Activated B cell treated with CpG ODN at 0.5 μM for 24 hours (primary cell): ENCODE data around the gene GSG1L. TPM values are rescaled to one million over a fixed set of nuclear protein-coding genes. Genes with fewer than 3 reads are reported as not detected.

Experiments used
- ATAC-seq: fragments of 200-7000 bp; cut with Tn5 transposase; one replicate; pipeline ENCODE4 v1.10.0; 2021; ENCODE audit warnings: low read depth, mild to moderate bottlenecking, moderate library complexity
- CTCF ChIA-PET: fragments of 350-600 bp; sonication (Branson Sonifier 250); formaldehyde crosslinking; loops from one replicate; lab custom pipeline; 2021; ENCODE audit warnings: antibody characterized with exemption; lab: Charles Lee
- POLR2A ChIA-PET: fragments of 350-600 bp; sonication (Branson Sonifier 250); formaldehyde crosslinking; loops from one replicate; lab custom pipeline; 2021; ENCODE audit warnings: antibody characterized with exemption; lab: Charles Lee
- DNase-seq: peaks from one replicate; pipeline ENCODE4 v3.0.0; 2022
- H3K27ac Mint-ChIP-seq: one replicate; pipeline ENCODE4 v1.8.0; 2020; ENCODE audit warnings: mixed read lengths
- H3K27me3 Mint-ChIP-seq: one replicate; pipeline ENCODE4 v1.8.0; 2021; ENCODE audit warnings: mixed read lengths
- H3K36me3 Mint-ChIP-seq: one replicate; pipeline ENCODE4 v1.8.0; 2021; ENCODE audit warnings: low read depth, mixed read lengths
- H3K4me1 Mint-ChIP-seq: one replicate; pipeline ENCODE4 v1.8.0; 2021; ENCODE audit warnings: mixed read lengths
- H3K4me3 Mint-ChIP-seq: one replicate; pipeline ENCODE4 v1.8.0; 2020; ENCODE audit warnings: mild to moderate bottlenecking, mixed read lengths
- H3K9me3 Mint-ChIP-seq: one replicate; pipeline ENCODE4 v1.8.0; 2020; ENCODE audit warnings: mixed read lengths
- intact Hi-C: fragments of 100-400 bp; cut with micrococcal nuclease; formaldehyde crosslinking; loops from one replicate; pipeline ENCODE4 v1.15.1; 2024
- total RNA-seq: library from RNA; stranded (reverse); gene quantifications from 2 replicates; pipeline ENCODE4 v1.2.3, GENCODE V29; 2022
- TF ChIP-seq, protein P1 (sequence below): fragments of 200-600 bp; IDR thresholded peaks from one replicate; pipeline ENCODE4 v1.8.0; 2022; ENCODE audit warnings: antibody characterized with exemption, mild to moderate bottlenecking

The GSG1L gene
- total RNA-seq, 1 donor from 2014 or later: not detected

DNA sequence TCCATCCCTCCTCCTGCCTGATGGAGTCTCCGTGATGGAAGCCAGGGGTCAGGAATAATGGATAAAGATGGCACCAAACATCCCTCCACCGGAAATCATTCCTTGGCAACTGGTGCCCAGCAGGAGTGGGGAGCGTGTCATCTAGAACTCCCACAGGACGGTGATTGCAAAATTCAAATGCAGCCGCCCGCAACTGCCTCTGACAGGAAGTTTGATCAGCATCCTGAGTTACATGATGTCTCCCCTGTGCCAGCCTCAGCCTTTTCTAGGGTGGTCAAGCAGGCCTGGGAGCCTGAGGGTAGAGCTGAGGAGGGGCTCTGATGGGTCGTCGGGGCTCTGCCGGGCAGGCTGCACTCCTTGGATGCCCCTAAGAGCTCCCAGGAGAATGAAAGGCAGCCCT is 52.8 kb downstream of the GSG1L start:
- no peaks in the 10 kb centered on the region for H3K9me3 Mint-ChIP-seq
- H3K4me1 Mint-ChIP-seq: no peaks in the 10 kb centered on the region
- TF ChIP-seq, protein P1, sequence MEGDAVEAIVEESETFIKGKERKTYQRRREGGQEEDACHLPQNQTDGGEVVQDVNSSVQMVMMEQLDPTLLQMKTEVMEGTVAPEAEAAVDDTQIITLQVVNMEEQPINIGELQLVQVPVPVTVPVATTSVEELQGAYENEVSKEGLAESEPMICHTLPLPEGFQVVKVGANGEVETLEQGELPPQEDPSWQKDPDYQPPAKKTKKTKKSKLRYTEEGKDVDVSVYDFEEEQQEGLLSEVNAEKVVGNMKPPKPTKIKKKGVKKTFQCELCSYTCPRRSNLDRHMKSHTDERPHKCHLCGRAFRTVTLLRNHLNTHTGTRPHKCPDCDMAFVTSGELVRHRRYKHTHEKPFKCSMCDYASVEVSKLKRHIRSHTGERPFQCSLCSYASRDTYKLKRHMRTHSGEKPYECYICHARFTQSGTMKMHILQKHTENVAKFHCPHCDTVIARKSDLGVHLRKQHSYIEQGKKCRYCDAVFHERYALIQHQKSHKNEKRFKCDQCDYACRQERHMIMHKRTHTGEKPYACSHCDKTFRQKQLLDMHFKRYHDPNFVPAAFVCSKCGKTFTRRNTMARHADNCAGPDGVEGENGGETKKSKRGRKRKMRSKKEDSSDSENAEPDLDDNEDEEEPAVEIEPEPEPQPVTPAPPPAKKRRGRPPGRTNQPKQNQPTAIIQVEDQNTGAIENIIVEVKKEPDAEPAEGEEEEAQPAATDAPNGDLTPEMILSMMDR: no peak
- H3K4me3 Mint-ChIP-seq: no peak overlapping the region
- DNase-seq: no peak
- no peak overlapping the region for H3K27ac Mint-ChIP-seq
- peaks cover 18% of the 10 kb centered on the region for H3K27me3 Mint-ChIP-seq
- POLR2A ChIA-PET: no interaction called here
- CTCF ChIA-PET: no interaction called here
- ATAC-seq: no peak
- intact Hi-C loops: no loop called here
- no peaks in the 10 kb centered on the region for H3K36me3 Mint-ChIP-seq

DNA sequence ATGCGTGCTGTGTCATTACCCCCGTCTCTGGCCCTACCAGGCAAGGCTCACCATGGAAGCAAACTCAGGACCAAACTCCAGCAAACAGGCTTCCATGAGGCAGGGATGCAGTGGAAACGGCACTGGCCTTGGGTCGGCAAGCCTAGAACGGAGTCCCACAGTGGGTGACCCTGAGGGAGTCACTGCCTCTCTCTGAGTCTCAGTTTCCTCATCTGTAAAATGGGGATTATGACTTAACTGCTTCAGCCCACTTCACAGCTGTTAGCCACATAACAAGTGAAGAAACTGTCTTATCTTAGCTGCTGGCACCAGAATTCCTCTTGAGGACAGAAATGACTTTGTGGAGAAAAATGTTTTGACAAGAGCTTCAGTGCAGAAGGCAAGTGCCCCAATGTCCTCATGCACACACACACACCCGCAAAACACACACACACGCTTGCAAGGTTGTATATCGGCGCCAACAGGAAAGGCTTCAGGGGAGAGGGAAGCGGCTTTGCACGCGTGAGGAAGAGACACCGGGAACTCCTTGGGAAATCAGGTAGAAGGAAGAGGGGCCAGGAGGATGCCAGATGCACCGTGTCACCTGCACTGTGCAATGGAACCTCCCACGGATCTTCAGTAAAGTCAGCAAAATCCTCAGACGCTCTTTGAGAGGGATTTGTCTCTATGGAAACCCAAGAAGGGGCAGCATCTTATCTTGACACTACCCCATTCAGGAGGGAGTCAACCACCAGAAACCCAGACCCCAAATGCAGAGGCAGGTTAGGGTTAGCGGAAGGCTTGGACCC is 53.7 kb downstream of the GSG1L start:
- TF ChIP-seq, protein P1: no peak
- no peak overlapping the region for H3K27ac Mint-ChIP-seq
- no peaks in the 10 kb centered on the region for H3K4me1 Mint-ChIP-seq
- H3K4me3 Mint-ChIP-seq: no peak overlapping the region
- POLR2A ChIA-PET: no interaction called here
- CTCF ChIA-PET: no interaction called here
- intact Hi-C loops: no loop called here
- ATAC-seq (no peak), DNase-seq (no peak)
- no peaks in the 10 kb centered on the region for H3K9me3 Mint-ChIP-seq
- H3K36me3 Mint-ChIP-seq: no peaks in the 10 kb centered on the region
- peaks cover 16% of the 10 kb centered on the region for H3K27me3 Mint-ChIP-seq

DNA sequence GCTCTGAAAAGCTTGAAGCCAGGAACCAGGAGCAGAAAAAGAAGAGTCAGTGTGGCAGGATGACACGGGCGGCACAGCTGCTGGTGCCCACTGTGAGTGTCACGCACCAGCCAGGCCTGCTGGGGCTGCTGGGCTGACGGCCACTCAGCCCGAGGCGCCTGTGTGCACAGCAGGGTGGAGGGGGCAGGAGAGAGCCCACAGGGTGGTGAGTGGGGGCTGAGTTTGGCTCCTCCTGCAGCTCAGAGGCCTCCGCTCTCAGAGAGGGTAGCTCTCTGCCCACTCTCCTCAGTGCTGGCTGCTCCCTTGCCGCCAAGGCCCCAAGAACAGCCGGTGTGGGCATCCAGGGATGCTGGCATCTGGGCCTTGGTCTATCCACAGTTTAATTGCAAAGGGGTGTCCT is 59.6 kb downstream of the GSG1L start:
- DNase-seq (no peak), ATAC-seq (no peak)
- Mint-ChIP-seq H3K27me3 (peaks cover 3% of the 10 kb centered on the region), H3K4me3 (no peak overlapping the region), H3K9me3 (no peaks in the 10 kb centered on the region), H3K4me1 (no peaks in the 10 kb centered on the region), H3K36me3 (no peaks in the 10 kb centered on the region), H3K27ac (no peak overlapping the region)
- TF ChIP-seq, protein P1: no peak
- intact Hi-C loops: no loop called here
- POLR2A ChIA-PET: no interaction called here
- CTCF ChIA-PET: no interaction called here

DNA sequence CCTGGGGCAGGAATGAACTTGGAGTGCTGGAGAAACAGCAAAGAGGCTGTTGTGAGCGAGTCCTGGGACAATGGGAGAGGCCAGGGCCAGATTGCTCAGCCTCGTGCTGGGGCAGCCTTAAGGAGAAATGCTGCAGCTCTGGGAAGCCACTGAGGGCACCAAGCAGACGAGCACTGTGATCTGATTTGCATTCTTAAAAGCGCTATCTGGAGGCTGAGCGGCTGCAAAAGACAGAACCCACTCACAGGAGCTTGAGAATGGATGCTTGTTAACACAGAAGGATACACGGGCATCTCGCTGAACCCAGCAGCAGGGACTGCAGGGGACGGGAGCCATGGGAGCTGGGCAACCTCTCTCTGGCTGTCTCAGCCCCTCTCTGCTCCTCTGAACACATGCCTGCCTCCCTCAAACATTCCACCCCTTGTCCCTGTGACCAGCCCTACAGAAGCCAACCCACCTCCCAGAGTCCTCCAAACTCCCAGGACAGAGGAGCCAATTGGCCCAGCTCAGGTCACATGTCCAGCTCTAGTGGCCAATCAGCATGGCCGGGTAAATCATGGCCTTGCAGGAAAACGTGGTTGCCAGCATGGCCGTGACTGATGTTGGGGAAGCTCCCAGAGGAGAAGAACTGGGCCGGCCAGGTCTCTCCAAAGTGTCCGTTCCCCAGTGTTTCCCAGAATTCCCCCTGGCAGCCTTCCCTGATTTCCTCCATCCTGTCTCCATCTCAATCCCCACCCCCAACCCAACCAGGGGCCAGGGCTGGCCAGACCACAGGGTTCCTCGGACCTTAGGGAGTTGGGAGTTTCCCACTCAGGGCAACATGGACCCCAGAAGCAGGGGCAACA is 60.3 kb downstream of the GSG1L start:
- ATAC-seq: no peak
- no peaks in the 10 kb centered on the region for H3K27me3 Mint-ChIP-seq
- CTCF ChIA-PET: no interaction called here
- TF ChIP-seq, protein P1: no peak
- H3K27ac Mint-ChIP-seq: no peak overlapping the region
- DNase-seq: no peak
- no peaks in the 10 kb centered on the region for H3K36me3 Mint-ChIP-seq
- no peaks in the 10 kb centered on the region for H3K4me1 Mint-ChIP-seq
- POLR2A ChIA-PET: no interaction called here
- no peaks in the 10 kb centered on the region for H3K9me3 Mint-ChIP-seq
- intact Hi-C loops: no loop called here
- no peak overlapping the region for H3K4me3 Mint-ChIP-seq

DNA sequence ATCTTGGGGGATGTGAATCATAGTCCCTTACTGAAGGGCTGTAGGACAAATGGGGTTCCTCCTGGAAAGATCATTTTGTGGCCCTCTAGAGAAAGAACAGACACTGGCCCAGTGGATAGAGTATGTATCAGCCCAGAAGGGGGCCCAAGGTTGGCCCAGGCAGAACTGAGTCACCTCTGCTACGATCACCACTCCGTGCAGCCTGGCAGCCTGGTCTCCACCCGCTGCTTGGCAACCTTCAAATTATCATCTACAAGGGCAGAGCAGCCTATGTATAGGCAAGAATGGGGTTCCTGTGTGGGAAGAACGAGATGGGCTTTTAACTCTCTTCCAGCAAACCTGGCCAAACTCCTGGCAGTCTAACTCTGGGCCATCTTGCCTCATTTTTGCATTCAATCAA is 61.9 kb downstream of the GSG1L start:
- Mint-ChIP-seq H3K4me1 (no peaks in the 10 kb centered on the region), H3K4me3 (no peak overlapping the region), H3K27ac (no peak overlapping the region), H3K36me3 (no peaks in the 10 kb centered on the region), H3K9me3 (no peaks in the 10 kb centered on the region), H3K27me3 (no peaks in the 10 kb centered on the region)
- TF ChIP-seq, protein P1: no peak
- CTCF ChIA-PET: no interaction called here
- POLR2A ChIA-PET: no interaction called here
- DNase-seq (no peak), ATAC-seq (no peak)
- intact Hi-C loops: no loop called here
